Bone marrow (tissue), 2 donors: ENCODE results near the gene ABHD17B.

Experiments
- DNase-seq, 2 donors: peaks; one replicate each; lab custom pipeline; 2025; lab: John Stamatoyannopoulos, UW

The ABHD17B gene

GRCh38 chr9:71821405-71821804 is 89.6 kb downstream of the ABHD17B start:
- DNase-seq: no peak

GRCh38 chr9:71820403-71820921 is 90.5 kb downstream of the ABHD17B start:
- no peak for DNase-seq

DNA sequence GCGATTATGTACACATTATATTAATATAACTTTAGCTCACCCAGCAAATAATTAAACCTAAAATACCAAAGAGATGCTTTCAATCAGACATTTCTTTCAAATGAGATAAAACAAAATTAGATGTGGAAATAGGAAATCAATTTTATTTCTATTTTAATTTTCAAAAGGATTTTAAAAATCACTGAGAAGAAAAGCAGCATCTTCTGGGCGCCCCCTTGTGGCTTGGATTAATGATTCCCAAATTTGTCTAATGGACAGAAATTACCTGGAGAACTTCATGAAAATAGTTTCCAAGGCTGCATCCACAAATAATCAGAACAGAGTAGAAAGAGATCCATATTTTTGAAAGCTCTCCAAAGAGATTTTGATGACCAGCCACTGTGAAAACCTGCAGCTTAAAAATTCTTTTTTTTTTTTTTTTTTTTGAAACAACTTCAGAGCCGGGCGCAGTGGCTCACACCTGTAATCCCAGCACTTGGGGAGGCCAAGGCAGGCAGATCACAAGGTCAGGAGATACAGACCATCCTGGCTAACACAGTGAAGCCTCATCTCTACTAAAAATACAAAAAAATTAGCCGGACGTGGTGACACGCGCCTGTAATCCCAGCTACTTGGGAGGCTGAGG is 91.8 kb downstream of the ABHD17B start:
- DNase-seq: peak in 1 of 2 donors; percentile 12

DNA sequence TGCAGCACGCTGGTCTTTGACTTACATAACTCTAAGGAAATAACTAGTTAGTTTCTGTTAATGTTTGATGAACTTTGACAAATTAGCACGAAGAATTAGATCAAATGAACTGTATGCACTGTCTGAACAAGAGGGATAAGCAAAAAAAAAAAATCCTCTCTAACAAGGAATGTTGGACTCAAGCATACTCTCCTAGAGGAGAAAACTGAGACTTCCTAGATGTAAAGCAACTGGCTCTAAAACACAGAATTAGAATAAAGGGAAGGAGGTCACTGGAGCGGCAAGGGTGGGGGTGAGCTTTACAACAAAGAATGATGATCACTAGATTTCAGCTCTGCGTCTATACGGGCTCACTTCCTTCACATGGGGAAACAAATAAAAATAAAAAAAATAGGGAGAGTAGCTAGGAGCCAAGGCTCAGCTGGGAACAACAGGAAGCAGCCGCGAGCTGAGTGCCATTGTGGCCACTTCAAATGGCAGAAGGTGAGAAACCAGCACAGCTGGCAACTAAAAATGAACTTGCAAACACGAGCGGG is 94.0 kb downstream of the ABHD17B start:
- no peak for DNase-seq
